Effector CD8-positive, alpha-beta T cell (primary cell): ENCODE results near the gene CA9.

Source experiments
- DNase-seq: peaks from one replicate; lab custom pipeline; 2025; lab: John Stamatoyannopoulos, UW

CA9 gene

DNA sequence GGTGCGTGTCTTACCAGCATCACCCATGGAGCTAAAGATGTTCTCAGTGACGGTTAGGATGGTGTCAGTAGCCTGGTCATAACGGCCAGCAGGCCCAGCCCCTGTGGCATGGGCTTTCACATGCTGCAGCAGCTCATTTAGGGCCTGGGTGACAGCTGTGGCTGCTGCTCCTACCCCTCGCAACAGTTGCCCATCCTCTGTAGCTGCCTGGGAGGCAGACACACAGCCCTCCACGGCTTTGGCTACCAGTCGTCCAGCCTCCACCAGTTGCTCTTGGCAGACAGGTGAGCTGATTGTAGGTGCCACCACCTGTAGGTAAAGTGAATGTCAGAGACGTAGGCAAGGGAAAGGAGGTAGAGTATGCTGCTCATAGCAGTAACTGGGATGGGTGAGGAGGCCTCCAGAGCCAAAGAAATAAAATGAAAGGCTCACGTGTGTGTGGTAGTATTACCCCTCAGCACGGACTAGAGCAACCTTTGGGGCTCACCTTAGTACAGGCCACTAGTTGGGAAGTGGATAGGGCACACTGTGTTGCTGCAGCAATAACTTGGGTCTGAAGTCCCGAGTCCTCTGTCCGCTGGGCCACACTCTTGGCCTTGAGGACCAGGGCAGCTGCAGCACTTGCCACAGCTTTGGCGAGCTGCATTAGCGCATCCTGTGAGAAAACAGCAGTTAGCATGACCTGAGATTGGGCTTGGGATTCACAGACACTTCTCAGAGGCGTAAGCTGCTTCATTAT is 43.6 kb downstream of the CA9 start:
- DNase-seq: no peak

DNA sequence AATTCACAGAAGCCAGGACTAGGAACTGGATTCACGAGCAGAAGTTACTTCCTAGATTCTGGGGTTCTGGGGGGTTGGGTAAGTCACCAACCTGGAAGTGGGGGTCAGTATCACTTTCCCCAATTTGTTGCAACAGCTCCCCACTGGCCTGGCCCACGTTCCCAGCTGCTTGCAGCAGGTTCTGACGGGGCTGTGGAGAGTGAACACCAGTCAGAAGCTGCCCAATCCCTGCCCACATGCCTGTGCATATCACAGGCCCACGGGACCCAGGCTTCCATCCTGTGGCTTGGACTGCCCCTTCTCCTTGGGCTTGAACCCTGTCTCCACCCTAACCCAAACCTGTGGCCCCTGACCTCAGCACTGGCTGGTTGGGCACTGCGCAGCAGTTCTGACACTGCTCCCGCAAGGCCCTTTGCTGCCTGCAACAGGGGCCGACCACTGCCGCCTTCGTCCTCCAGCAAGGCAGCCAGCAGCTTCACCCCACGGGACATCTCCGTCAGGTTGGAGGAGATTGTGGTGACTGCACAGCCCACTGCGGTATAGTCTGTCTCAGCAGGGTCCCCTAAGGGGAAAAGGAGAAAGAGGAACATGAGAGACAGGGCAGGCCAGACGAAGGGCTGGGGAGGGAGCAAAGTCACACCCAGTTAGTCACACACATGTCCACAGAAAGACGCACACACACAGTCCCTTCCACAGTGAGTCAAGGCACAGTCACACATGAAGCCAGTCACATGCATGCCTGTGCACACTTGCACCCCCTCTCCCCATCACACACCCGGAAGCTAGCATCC is 45.2 kb downstream of the CA9 start:
- DNase-seq: no peak

DNA sequence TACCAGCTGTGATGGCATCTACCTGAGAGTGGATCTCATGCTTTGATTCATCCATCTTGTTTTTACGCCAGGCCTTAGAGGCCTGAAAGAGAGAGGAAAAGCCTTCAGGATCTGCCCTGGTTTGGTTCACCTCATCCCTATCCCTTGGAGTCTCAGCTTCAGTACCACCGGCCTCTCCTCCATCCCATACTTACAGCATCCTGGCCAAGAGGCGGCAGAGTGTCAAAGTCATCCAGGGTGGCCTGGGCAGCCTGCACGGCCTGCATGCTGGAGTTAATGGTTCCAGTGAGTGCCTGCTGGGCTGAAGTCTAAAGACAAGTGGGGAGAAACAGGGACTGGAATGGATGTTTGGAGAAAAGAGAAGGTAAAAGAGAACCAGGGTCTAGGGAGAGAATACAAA is 45.8 kb downstream of the CA9 start:
- no peak for DNase-seq

DNA sequence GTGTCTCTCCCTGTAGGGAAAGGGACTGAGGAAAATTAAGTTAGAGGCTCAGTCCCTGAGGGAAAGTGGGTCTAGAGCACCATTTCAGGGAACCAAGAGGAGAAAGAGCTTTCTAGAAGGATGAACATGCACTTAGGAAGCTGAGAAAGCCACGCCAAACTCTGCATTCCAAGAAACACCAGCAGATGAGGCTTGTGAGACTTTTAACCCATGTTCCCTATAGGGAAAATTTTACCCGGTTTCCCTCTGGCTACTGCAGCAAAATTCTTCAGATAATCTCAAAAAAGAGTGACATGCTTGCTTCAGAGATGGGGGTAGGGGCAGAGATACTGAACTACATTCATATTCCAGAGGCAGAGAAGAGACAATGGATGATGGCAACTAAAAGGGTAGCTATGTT is 49.7 kb downstream of the CA9 start:
- DNase-seq: no peak

DNA sequence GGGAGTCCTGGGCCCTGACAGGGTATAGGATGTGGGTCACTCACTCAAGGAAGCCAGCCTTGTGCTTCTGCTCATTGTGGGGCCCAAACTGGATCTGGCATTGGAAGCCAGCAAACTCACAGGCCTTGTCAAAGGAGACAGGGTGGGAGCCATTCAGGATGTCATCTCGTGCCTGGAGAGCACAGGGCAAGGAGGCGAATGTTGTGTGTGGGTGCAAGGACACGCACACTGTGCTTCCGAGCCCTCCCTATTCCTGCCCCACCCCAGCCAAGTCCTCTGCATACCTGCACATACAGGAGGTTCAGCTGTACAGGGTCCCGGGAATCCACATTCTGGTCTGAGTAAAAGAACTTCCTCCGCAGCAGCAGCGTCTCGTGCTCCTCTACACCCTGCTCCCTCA is 50.2 kb downstream of the CA9 start:
- DNase-seq: no peak

DNA sequence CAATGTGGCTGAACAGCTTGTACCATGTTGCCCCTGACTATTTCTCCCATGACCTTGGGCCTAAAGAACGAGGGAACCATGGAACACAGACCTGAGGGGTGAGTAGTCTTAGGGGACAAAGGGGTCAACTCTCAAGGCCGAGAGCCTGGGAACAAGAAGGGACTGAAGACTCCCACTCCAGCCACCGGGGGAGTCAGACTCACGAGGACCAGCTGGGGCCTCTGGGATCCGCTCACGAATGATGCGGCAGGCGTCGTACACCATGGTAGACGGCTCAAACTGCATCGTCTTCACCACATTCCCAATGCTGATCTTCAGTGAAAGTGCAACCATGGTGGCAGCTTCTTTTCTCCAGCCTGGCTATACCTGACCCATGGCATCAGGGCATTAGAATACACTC is 51.6 kb downstream of the CA9 start:
- no peak for DNase-seq

DNA sequence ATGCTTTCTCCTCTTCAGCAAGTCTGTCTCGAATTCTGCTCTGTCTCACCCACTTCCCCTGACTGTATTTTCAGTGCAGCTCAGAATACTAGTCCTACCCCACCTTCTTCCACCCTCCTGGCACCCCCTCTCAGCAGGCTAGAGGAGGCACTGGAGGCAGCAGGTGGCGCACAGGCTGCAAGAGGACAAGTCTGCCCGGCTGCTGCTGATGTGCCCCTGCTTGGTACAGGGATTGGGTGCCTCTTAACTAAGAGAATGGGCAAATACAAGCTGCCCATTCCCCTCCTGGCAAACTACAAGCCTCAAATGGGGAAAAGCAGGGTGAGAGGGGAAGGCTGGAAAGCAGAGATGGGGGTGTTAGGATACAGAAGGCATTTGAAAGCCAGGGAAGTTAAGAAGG is 53.2 kb downstream of the CA9 start:
- DNase-seq: no peak

DNA sequence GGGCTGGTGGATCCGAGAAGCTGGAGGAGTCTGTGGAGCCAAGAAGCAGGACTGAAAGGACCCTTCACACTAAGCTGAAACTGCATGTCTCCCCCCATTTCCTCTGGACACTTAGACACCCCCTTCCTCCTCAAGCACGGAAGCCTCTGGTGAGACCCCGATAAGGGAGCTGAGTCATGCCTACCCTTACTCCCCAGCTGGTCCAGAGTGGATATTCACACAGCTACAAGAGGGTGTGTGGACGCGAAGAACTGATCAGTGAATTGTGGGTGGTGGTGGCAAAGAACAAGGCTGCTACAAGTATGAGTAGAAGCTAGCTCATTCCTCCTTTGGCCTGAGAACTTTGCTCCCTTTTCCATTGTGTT is 53.9 kb downstream of the CA9 start:
- no peak for DNase-seq

DNA sequence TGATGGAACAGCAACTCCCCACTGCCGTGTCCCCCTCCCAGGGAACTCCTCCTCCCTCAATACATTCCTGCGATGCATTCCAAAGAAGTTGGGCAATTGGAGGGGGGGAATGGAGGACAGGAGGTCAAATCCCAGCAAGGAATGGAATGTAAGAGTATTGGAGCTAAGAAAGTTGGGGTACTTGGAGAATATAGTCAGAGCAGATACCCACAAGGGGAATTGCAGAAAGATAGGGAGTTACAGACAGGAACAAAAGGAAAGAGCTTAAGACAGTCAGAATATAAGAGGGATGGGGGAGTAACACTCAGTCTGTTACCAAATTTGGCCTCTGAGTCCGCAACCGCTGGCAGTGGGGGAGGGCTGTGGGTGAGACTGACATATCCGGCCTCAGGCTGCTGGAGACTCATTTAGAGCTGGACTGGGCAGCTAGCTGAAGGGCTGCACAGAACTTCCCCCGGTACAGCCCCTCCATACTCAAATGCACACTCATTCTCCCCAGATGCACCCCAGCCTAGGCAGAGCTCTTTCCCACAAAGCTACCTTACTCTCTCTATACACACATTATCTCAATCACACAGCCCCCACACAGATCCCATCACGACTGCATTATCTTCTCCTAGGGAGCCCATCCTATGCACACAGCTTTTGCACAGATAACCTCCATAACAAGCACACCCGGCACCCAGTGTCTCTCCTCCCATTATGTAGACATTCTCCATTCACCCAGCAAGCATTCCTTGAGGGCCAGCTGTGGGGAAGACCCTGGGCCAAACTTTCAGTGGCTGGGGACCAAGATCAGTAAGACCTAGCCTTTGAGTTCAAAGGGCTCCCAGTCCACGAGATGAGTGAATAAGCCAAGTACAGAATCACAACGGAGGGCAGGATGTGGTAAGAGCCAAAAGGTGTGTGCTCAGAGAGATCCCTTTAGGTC is 54.6 kb downstream of the CA9 start:
- DNase-seq: no peak

DNA sequence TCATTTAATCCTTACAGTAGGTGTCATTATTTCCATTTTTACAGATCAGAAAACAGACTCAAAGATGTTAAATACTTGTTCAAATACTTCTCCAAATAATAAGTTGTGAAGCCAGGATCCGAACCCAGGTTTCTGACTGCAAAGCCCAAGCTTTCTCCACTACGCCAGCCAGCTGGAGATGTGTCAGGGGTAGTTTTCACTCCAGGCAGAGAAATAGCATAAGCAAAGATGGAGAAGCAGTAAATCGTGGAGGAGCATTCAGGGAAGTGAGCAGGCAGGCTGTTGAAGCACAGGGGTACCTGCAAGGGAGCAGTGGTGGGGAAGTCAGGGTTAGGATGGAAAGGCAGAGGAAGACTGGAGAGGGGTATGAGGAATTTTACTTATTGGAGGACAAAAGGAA is 55.4 kb downstream of the CA9 start:
- DNase-seq: no peak

DNA sequence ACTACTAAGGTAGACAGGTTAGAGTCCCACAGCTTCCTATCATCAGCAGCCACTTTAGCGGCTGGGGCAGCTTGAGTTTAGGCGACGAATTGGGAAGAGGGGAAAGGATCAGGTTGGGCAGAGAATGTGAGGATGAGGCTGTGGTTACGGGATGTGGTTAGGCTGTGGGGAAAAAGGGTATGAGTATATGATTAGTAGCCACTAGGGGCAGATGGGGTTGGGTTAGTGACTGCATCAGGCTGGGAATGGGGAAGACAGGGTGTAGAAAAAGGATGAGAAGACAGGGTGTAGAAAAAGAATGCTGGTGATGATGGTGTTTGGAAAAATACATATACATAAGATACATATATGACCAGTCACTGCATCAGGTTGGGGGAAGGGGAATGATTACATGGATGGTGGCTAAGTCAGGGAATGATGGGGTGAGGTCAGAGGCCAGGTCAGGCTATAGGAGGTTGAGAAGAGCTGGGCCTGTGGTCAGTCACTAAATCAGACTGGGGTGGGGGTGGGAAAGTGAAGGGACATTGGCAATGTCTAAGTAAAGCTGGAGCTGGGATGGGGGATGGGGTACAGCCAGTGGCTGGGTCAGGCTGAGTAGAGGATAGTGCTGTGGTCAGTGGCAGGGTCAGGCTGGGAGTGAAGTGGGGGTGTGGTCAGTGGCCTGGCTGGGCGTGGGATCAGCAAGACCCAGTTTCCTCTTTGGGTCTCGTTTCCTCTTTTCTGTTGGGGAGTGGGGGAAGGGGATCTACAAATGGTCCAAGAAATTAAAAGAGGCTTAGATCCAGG is 56.2 kb downstream of the CA9 start:
- DNase-seq: peak; percentile 5

DNA sequence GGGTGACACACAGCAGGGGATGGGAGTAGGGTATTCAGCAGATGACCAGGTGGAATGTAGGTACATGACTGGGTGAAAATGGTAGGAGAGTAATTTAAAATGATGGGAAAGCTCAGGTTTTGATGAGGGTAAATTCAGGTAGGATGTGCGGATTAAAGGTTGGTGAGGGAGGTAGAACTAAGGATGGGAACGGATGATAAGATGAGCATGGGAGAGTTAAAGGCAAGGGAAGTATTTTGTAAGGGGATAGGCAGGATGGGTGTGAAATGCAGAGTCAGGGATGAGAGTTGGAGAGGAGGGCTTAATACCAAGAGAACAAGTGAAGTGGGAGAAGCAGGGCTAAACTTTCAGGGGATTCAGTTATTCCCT is 56.7 kb downstream of the CA9 start:
- no peak for DNase-seq
